SJSA1 (cell line): ENCODE measurements around the gene STOX2. TPM values are rescaled to one million over a fixed set of nuclear protein-coding genes. Genes with fewer than 3 reads are reported as not detected.

Source experiments
- DNase-seq, 2 experiments: peaks; one replicate each; pipeline ENCODE4 v3.0.0-alpha.2; 2015 to 2020; ENCODE audit warnings: low spot score in 2 of 2, low read depth in 1 of 2
- H3K27ac ChIP-seq: fragments of 250-450 bp; sonication (Bioruptor Pico); 2 replicates; pipeline ENCODE4 v1.5.1; 2020; ENCODE audit warnings: mild to moderate bottlenecking, moderate library complexity
- H3K27me3 ChIP-seq: fragments of 250-450 bp; sonication (Bioruptor Pico); replicated peaks from 2 replicates; pipeline ENCODE4 v1.5.1; 2020; ENCODE audit warnings: mild to moderate bottlenecking, moderate library complexity
- H3K36me3 ChIP-seq: fragments of 250-450 bp; sonication (Bioruptor Pico); 2 replicates; pipeline ENCODE4 v1.5.1; 2020; ENCODE audit warnings: mild to moderate bottlenecking
- H3K4me1 ChIP-seq: fragments of 250-450 bp; sonication (Bioruptor Pico); replicated peaks from 2 replicates; pipeline ENCODE4 v1.6.1; 2021; ENCODE audit warnings: mild to moderate bottlenecking
- H3K4me3 ChIP-seq: fragments of 250-450 bp; sonication (Bioruptor Pico); 2 replicates; pipeline ENCODE4 v1.5.1; 2020; ENCODE audit warnings: mild to moderate bottlenecking
- H3K9me3 ChIP-seq: fragments of 250-450 bp; sonication (Bioruptor Pico); replicated peaks from 2 replicates; pipeline ENCODE4 v1.5.1; 2020; ENCODE audit warnings: mild to moderate bottlenecking
- total RNA-seq: library from RNA; depleted of rRNA; stranded (reverse); fragments of >200 nt; shearing (Covaris generic); gene quantifications from 2 replicates; pipeline ENCODE4 v1.2.3, GENCODE V29; 2014; rRNA removed

STOX2 gene
- total RNA-seq, 1 experiment from 2014 or later, result 0.55 TPM

GRCh38 chr4:184052616-184053015 lies 147.5 kb downstream of the STOX2 start:
- H3K9me3 ChIP-seq, result 0 out of 2 replicates have a peak, but pooled peaks cover 2% of the 10 kb centered on the region
- DNase-seq, result no peak
- H3K36me3 ChIP-seq, result no peaks in the 10 kb centered on the region
- no peak overlapping the region for H3K4me3 ChIP-seq
- H3K27ac ChIP-seq, result no peak overlapping the region
- H3K27me3 ChIP-seq, result no peaks in the 10 kb centered on the region
- no peaks in the 10 kb centered on the region for H3K4me1 ChIP-seq

GRCh38 chr4:184053434-184053833 lies 148.3 kb downstream of the STOX2 start:
- DNase-seq, result no peak
- Histone ChIP-seq H3K36me3 (no peaks in the 10 kb centered on the region), H3K4me3 (no peak overlapping the region), H3K4me1 (no peaks in the 10 kb centered on the region), H3K9me3 (0 out of 2 replicates have a peak, but pooled peaks cover 2% of the 10 kb centered on the region), H3K27ac (no peak overlapping the region), H3K27me3 (no peaks in the 10 kb centered on the region)

GRCh38 chr4:184056877-184057276 lies 151.8 kb downstream of the STOX2 start:
- Histone ChIP-seq H3K27me3 (no peaks in the 10 kb centered on the region), H3K9me3 (no peaks in the 10 kb centered on the region), H3K36me3 (no peaks in the 10 kb centered on the region), H3K27ac (no peak overlapping the region), H3K4me1 (no peaks in the 10 kb centered on the region), H3K4me3 (no peak overlapping the region)
- no peak for DNase-seq

DNA sequence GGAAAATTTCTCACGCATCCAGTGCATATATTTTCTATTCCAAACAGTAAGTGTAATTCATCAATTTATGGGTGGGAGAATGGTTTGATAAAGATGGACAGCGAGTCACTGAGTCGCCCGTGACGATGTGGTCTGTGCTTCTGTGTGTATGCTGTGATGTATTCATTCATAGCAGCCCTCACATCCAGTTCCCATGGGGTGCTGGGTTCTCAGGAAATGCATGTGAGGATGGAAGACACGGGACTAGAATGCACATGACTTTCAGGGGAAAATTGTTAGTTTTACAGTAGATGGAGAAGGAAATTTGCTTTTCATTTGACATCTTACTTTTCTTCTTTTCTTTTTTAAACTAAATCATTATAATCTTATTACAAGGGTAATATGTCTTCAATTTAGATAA lies 152.9 kb downstream of the STOX2 start:
- no peaks in the 10 kb centered on the region for H3K36me3 ChIP-seq
- H3K27ac ChIP-seq, result no peak overlapping the region
- no peak overlapping the region for H3K4me3 ChIP-seq
- H3K9me3 ChIP-seq, result no peaks in the 10 kb centered on the region
- no peak for DNase-seq
- no peaks in the 10 kb centered on the region for H3K27me3 ChIP-seq
- H3K4me1 ChIP-seq, result no peaks in the 10 kb centered on the region

GRCh38 chr4:184059099-184059498 lies 154.0 kb downstream of the STOX2 start:
- Histone ChIP-seq H3K27me3 (no peaks in the 10 kb centered on the region), H3K4me3 (no peak overlapping the region), H3K27ac (no peak overlapping the region), H3K9me3 (no peaks in the 10 kb centered on the region), H3K4me1 (no peaks in the 10 kb centered on the region), H3K36me3 (no peaks in the 10 kb centered on the region)
- no peak for DNase-seq

DNA sequence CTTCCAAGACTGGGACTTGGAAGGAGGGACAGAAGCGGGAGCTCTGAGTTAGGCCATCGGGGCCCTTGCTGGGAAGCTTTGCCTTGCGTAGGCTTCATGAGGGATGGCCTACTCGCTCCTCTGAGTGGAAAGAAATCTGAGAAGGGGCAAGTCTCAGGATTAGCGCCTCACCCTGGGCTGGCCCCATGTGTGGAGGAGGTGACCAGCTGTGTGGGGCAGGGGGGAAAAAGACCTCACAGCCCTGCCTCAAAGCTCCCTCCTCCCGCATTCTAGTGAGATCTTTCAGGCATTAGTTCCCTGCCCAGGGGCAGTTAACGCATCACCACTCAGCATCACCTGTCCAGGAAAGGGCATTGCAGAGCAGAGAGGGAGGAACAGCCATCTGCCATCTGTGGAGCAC lies 156.5 kb downstream of the STOX2 start:
- Histone ChIP-seq H3K27ac (no peak overlapping the region), H3K4me3 (no peak overlapping the region), H3K4me1 (no peaks in the 10 kb centered on the region), H3K9me3 (no peaks in the 10 kb centered on the region), H3K27me3 (no peaks in the 10 kb centered on the region), H3K36me3 (no peaks in the 10 kb centered on the region)
- DNase-seq, result no peak

DNA sequence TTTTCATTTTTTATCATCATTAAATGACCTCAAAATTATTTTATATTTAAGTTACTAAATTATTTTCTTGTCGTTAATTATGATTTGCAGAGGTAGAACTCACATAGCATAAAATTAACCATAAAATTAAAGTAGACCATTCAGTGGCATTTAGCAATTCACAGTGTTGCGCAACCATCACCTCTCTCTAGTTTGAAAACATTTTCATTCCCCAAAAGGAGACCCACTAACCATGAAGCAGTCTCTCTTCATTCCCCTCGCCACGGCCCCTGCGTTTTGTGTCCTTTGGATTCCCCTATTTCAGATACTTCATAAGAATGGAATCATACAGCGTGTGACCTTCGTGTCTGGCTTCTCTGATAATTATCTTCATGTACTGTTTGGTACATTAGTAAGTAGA lies 157.7 kb downstream of the STOX2 start:
- Histone ChIP-seq H3K36me3 (no peaks in the 10 kb centered on the region), H3K9me3 (no peaks in the 10 kb centered on the region), H3K4me1 (no peaks in the 10 kb centered on the region), H3K4me3 (no peak overlapping the region), H3K27me3 (0 out of 2 replicates have a peak, but pooled peaks cover 3% of the 10 kb centered on the region), H3K27ac (no peak overlapping the region)
- DNase-seq, result no peak

GRCh38 chr4:184064877-184065276 lies 159.8 kb downstream of the STOX2 start:
- Histone ChIP-seq H3K36me3 (no peaks in the 10 kb centered on the region), H3K4me3 (no peak overlapping the region), H3K27me3 (0 out of 2 replicates have a peak, but pooled peaks cover 3% of the 10 kb centered on the region), H3K9me3 (no peaks in the 10 kb centered on the region), H3K4me1 (no peaks in the 10 kb centered on the region), H3K27ac (no peak overlapping the region)
- no peak for DNase-seq

DNA sequence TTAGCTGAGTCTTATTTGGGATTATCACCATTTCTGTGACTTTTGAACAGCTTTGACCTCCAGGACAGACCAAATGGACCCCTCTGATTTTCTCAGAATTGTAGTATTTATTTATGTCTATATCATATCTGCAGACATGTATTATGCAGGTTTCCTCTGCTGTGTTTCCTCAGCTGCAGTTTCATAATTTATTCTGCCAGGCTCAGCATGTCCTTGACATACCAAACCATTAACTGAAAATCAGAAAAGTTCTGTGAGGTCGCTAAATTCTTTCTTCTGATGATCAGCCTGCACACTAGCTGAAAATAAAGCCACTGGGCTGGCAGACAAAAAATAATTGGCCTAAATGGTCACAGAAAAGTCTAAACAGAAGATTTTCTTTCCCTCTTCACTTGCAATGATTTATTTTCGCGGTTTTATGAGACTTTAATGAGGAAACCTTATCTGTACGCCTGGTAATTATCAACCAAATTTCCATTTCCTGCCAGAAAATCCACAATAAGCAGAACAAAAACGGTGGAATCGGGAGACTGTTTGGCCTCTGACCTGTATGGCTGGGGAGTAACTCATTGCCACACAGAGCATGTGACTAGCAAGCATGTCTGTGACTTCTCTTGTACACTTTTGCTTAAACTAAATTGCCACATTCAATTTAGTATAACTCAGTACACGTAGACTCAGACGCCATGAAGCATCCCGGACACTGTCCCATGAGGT lies 161.6 kb downstream of the STOX2 start:
- Histone ChIP-seq H3K27me3 (0 out of 2 replicates have a peak, but pooled peaks cover 3% of the 10 kb centered on the region), H3K4me1 (no peaks in the 10 kb centered on the region)
- DNase-seq, result no peak

GRCh38 chr4:184067931-184068554 lies 162.9 kb downstream of the STOX2 start:
- no peak overlapping the region for H3K4me3 ChIP-seq
- 0 out of 2 replicates have a peak, but pooled peaks cover 3% of the 10 kb centered on the region for H3K27me3 ChIP-seq
- no peaks in the 10 kb centered on the region for H3K4me1 ChIP-seq
- H3K27ac ChIP-seq, result no peak overlapping the region
- H3K9me3 ChIP-seq, result no peaks in the 10 kb centered on the region
- no peaks in the 10 kb centered on the region for H3K36me3 ChIP-seq
- DNase-seq, result no peak

More for the DNA sequence above, 161.6 kb downstream of the STOX2 start:
- Histone ChIP-seq H3K9me3 (no peaks in the 10 kb centered on the region), H3K4me3 (no peak overlapping the region), H3K36me3 (no peaks in the 10 kb centered on the region), H3K27ac (no peak overlapping the region)

Other genes with a start within 250 kb of the STOX2 start
- 30.5 and 40.7 TPM in 2 replicates for gene RWDD4, start 246.1 kb upstream of the STOX2 start, total RNA-seq
- gene TRAPPC11, start 246.0 kb upstream of the STOX2 start, total RNA-seq, result 32.8 and 36.3 TPM in 2 replicates